Esophagus squamous epithelium (tissue), 5 donors: Measurements from ENCODE around the gene TBC1D5. TPM values are rescaled to one million over a fixed set of nuclear protein-coding genes. Genes with fewer than 3 reads are reported as not detected.

Experiments used
- DNase-seq: peaks from one replicate; lab custom pipeline; 2025; lab: John Stamatoyannopoulos, UW
- H3K27ac ChIP-seq, 4 donors: fragments of 200-600 bp; sonication (generic); one replicate each; pipeline ENCODE4 v1.5.1; 2016 to 2019; ENCODE audit warnings: mild to moderate bottlenecking in 1 of 4
- H3K27me3 ChIP-seq, 4 donors: fragments of 200-600 bp; sonication (generic); 1 replicate in 3 of 4; 2 replicates in 1 of 4; pipeline versions ENCODE4 v1.5.1 to v1.6.0; 2017 to 2021; ENCODE audit warnings: antibody characterized with exemption in 1 of 4
- H3K36me3 ChIP-seq, 3 donors: fragments of 200-600 bp; sonication (generic); one replicate each; pipeline ENCODE4 v1.5.1; 2016 to 2019
- H3K4me1 ChIP-seq, 3 donors: fragments of 200-600 bp; sonication (generic); one replicate each; pipeline ENCODE4 v1.5.1; 2017 to 2019
- H3K4me3 ChIP-seq, 4 donors: fragments of 200-600 bp; sonication (generic); 1 replicate in 3 of 4; 2 replicates in 1 of 4; pipeline ENCODE4 v1.5.1; 2016 to 2019; ENCODE audit warnings: mild to moderate bottlenecking in 2 of 4, moderate library complexity in 1 of 4
- H3K9me3 ChIP-seq, 3 donors: fragments of 200-600 bp; sonication (generic); one replicate each; pipeline ENCODE4 v1.5.1; 2016 to 2019
- POLR2A ChIP-seq, 4 donors: fragments of 450-650 bp; IDR thresholded peaks; one replicate each; pipeline ENCODE4 v1.6.1; 2017; ENCODE audit warnings: antibody characterized with exemption in 4 of 4, mild to moderate bottlenecking in 4 of 4, moderate library complexity in 3 of 4
- WGBS, 2 donors: methylation state at CpG; one replicate each; pipeline ENCODE4 v1.1.5; 2018; 5-methylcytosine and 5-hydroxymethylcytosine counted together
- intact Hi-C: fragments of 100-400 bp; cut with DNase I; formaldehyde crosslinking; loops from one replicate; pipeline ENCODE4 v1.15.0; 2022
- total RNA-seq, 4 donors: library from RNA; depleted of rRNA; stranded (reverse); fragments of >200 nt; gene quantifications; one replicate each; pipeline ENCODE4 v1.1.0, GENCODE V29; 2016
- TF ChIP-seq, protein P1 (sequence below), 6 experiments: fragments of 450-650 bp in 4 of 6; fragments of 200-600 bp in 2 of 6; sonication (generic) in 2 of 6; IDR thresholded peaks; one replicate each; pipeline ENCODE4 v1.5.1; 2016 to 2019; ENCODE audit warnings: antibody characterized with exemption in 6 of 6, mild to moderate bottlenecking in 4 of 6, moderate library complexity in 4 of 6
- donor health status: DM: yes; HTN: yes; CAD: no.

TBC1D5 gene
- total RNA-seq, 4 donors from 2014 or later: 32.8 to 56.1 (median 39.9) TPM

DNA sequence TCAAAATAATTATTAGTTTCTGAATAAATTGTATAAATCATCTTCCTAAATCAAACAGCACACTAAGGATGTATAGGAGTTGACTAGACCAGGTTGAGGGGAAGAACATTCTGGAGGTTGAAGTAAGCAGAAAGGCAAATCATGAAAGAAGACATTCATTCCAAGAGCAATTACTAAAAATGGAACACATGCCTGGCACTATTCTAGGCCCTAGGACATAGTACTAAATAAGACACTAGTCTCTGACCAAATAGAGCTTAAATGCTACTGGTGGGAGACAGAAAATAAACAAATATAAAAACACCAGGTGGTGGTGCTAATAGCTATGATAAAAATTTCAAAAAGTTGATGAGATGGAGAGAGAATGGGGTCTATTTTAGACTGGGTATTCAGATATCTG lies 190.1 kb downstream of the TBC1D5 start:
- H3K4me1 ChIP-seq: no peaks in the 10 kb centered on the region
- H3K9me3 ChIP-seq: no peaks in the 10 kb centered on the region
- DNase-seq: no peak
- H3K4me3 ChIP-seq: no peak overlapping the region
- no peaks in the 10 kb centered on the region for H3K36me3 ChIP-seq
- no peaks in the 10 kb centered on the region for H3K27me3 ChIP-seq
- no peak overlapping the region for H3K27ac ChIP-seq
- TF ChIP-seq, protein P1, sequence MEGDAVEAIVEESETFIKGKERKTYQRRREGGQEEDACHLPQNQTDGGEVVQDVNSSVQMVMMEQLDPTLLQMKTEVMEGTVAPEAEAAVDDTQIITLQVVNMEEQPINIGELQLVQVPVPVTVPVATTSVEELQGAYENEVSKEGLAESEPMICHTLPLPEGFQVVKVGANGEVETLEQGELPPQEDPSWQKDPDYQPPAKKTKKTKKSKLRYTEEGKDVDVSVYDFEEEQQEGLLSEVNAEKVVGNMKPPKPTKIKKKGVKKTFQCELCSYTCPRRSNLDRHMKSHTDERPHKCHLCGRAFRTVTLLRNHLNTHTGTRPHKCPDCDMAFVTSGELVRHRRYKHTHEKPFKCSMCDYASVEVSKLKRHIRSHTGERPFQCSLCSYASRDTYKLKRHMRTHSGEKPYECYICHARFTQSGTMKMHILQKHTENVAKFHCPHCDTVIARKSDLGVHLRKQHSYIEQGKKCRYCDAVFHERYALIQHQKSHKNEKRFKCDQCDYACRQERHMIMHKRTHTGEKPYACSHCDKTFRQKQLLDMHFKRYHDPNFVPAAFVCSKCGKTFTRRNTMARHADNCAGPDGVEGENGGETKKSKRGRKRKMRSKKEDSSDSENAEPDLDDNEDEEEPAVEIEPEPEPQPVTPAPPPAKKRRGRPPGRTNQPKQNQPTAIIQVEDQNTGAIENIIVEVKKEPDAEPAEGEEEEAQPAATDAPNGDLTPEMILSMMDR (IDR thresholded peaks at IDR 0.05): no peak
- no peak for TF ChIP-seq POLR2A (IDR thresholded peaks at IDR 0.05)
- intact Hi-C loops: no loop called here

DNA sequence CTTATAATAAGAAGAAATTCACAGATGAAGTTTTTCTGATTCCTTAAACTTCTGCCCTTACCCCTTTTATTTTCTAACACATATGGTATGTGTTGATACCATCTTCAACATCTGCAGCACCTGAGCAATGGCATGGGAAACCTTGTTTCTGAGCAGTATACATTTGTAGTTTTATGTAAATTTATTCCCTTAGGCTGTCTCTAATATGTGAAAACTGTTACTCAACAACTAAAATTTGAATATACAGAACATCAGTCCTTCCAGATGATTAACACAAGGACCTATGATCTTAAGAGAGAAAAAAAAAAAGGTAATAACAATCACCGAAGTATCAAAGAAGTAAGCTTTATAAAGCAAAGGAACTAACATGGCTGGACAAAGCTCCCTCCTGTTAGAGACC lies 190.5 kb downstream of the TBC1D5 start:
- Histone ChIP-seq H3K4me1 (no peaks in the 10 kb centered on the region), H3K9me3 (no peaks in the 10 kb centered on the region), H3K36me3 (no peaks in the 10 kb centered on the region), H3K27me3 (no peaks in the 10 kb centered on the region), H3K27ac (no peak overlapping the region), H3K4me3 (no peak overlapping the region)
- intact Hi-C loops: no loop called here
- no peak for TF ChIP-seq POLR2A (IDR thresholded peaks at IDR 0.05)
- TF ChIP-seq, protein P1 (IDR thresholded peaks at IDR 0.05): no peak
- no peak for DNase-seq
- WGBS, 2 donors: 78 to 86% methylated on average over 1 of the region's 1 CpG

DNA sequence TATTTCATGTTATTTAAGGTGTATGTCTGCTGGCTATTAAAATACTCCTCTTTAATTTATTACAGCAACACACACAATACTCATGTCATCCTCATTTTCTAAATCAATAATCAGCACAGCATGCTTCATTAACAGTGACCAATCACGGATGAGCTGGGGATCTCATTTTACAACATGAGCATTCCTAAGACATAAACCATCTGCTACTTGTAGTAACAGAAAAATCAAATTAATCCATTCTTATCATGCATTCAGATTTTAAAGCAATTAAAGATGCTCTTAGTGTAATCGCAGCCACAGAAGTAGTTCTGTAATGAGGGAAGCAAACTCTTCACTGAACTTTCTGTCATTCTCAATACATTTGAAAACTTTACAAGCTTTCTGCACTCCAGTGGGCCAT lies 191.1 kb downstream of the TBC1D5 start:
- WGBS, 2 donors: 72 to 78% methylated on average over 2 of the region's 2 CpGs
- intact Hi-C loops: no loop called here
- DNase-seq: no peak

DNA sequence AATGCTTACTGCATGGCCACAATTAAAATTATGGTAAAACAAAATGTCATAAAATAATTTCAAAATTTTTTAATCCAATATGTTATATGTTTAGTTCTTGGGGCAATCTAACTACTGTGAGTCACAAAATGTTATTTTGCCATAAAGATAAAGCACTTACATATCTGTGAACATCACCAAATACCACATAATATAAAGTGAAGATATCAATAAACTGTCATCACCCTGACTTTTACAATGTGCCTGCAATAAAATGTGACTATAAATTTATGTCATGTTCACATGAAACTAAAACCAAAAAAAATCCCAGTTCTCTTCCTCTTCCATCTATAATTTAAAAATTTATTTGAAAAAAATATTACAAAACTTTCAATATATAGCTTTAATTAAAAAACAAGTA lies 191.8 kb downstream of the TBC1D5 start:
- no peaks in the 10 kb centered on the region for H3K36me3 ChIP-seq
- no peak overlapping the region for H3K27ac ChIP-seq
- no peaks in the 10 kb centered on the region for H3K4me1 ChIP-seq
- H3K4me3 ChIP-seq: no peak overlapping the region
- no peak for DNase-seq
- H3K9me3 ChIP-seq: no peaks in the 10 kb centered on the region
- no peaks in the 10 kb centered on the region for H3K27me3 ChIP-seq
- intact Hi-C loops: no loop called here
- TF ChIP-seq, protein P1 (IDR thresholded peaks at IDR 0.05): no peak
- no peak for TF ChIP-seq POLR2A (IDR thresholded peaks at IDR 0.05)

More for the DNA sequence above, 191.1 kb downstream of the TBC1D5 start:
- Histone ChIP-seq H3K9me3 (no peaks in the 10 kb centered on the region), H3K4me1 (no peaks in the 10 kb centered on the region), H3K36me3 (no peaks in the 10 kb centered on the region), H3K4me3 (no peak overlapping the region), H3K27me3 (no peaks in the 10 kb centered on the region), H3K27ac (no peak overlapping the region)
- TF ChIP-seq, protein P1 (IDR thresholded peaks at IDR 0.05): no peak
- TF ChIP-seq POLR2A (IDR thresholded peaks at IDR 0.05): no peak

DNA sequence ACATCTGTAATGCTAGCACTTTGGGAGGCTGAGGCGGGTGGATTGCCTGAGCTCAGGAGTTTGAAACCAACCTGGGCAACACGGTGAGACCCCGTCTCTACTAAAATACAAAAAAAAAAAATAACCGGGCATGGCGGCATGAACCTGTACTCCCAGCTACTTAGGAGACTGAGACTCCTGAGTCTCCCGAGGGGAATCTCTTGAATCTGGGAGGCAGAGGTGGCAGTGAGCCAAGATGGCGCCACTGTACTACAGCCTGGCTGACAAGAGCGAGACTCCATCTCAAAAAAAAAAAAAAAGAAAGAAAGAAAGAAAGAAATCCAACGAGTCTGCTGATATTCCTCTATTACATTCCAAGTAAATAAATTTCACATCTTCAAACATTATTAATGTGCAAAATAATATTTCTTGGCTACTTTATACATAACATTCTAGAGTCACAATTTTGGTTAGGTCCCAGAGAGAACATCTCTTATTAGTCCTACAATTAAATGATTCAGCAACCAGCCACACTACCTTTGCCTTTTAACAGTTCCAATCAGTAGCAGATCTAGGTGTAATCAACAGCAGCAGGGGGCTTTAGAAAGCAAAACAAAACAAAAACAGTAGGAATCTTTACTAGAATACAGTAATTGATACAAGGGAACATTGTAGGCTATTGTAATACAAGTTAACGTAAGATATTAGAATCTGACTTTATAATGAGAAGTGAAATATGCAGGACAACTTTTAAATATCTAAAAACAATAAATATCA lies 195.8 kb downstream of the TBC1D5 start:
- H3K36me3 ChIP-seq: peaks cover 0 to 11% (median 0%) of the 10 kb centered on the region in 3 donors
- no peak overlapping the region for H3K27ac ChIP-seq
- no peak for DNase-seq
- no peaks in the 10 kb centered on the region for H3K27me3 ChIP-seq
- intact Hi-C loops: no loop called here
- TF ChIP-seq, protein P1 (IDR thresholded peaks at IDR 0.05): no peak
- no peak for TF ChIP-seq POLR2A (IDR thresholded peaks at IDR 0.05)
- no peaks in the 10 kb centered on the region for H3K9me3 ChIP-seq
- no peak overlapping the region for H3K4me3 ChIP-seq
- 89 to 91% methylated on average over 10 of the region's 10 CpGs for WGBS, 2 donors
- H3K4me1 ChIP-seq: no peaks in the 10 kb centered on the region
